Lung microvascular endothelial cell (primary cell): ENCODE measurements around the gene ATP9B. TPM values are rescaled to one million over a fixed set of nuclear protein-coding genes. Genes with fewer than 3 reads are reported as not detected.
A peak's percentile ranks its signal among the peaks of the same experiment; 100 is the strongest.

Experiments used
- DNase-seq, 2 donors: peaks; one replicate each; pipeline versions ENCODE4 v3.0.0 to v3.0.0-alpha.2; 2010; ENCODE audit warnings: low read depth in 2 of 2
- total RNA-seq: library from RNA; depleted of rRNA; stranded (reverse); fragments of >200 nt; gene quantifications from 2 replicates; pipeline ENCODE4 v1.2.1, GENCODE V29; 2014

Gene ATP9B
- total RNA-seq, 1 donor from 2014 or later = 29.0 TPM

GRCh38 chr18:79410731-79411613 lies 341.8 kb downstream of the ATP9B start:
- peak in 1 of 2 donors; percentile 38 for DNase-seq

GRCh38 chr18:79411614-79412526 lies 342.7 kb downstream of the ATP9B start:
- DNase-seq = peak; percentile 47 to 95

GRCh38 chr18:79413025-79413424 lies 343.8 kb downstream of the ATP9B start:
- DNase-seq = peak in 1 of 2 donors; percentile 84

- DNase-seq = no peak
Measured at GRCh38 chr18:79413426-79413825, 344.2 kb downstream of the ATP9B start.

- peak in 1 of 2 donors; percentile 98 for DNase-seq
Measured at GRCh38 chr18:79413901-79414300, 344.7 kb downstream of the ATP9B start.

GRCh38 chr18:79416022-79416676 lies 347.0 kb downstream of the ATP9B start:
- no peak for DNase-seq

- peak in 1 of 2 donors; percentile 35 for DNase-seq
Measured at GRCh38 chr18:79416677-79417052, 347.5 kb downstream of the ATP9B start.

- peak in 1 of 2 donors; percentile 36 for DNase-seq
Measured at GRCh38 chr18:79418236-79418635, 349.0 kb downstream of the ATP9B start.

GRCh38 chr18:79418642-79419041 lies 349.4 kb downstream of the ATP9B start:
- no peak for DNase-seq

- DNase-seq = peak in 1 of 2 donors; percentile 35
Measured at GRCh38 chr18:79420033-79420745, 351.0 kb downstream of the ATP9B start.

- DNase-seq = peak in 1 of 2 donors; percentile 38
Measured at GRCh38 chr18:79421275-79421857, 352.2 kb downstream of the ATP9B start.

GRCh38 chr18:79422022-79422782 lies 353.0 kb downstream of the ATP9B start:
- peak; percentile 42 to 51 for DNase-seq

- no peak for DNase-seq
Measured at GRCh38 chr18:79422783-79423165, 353.6 kb downstream of the ATP9B start.

- DNase-seq = peak in 1 of 2 donors; percentile 53
Measured at GRCh38 chr18:79423211-79424007, 354.2 kb downstream of the ATP9B start.

- DNase-seq = no peak
Measured at GRCh38 chr18:79424008-79424565, 354.9 kb downstream of the ATP9B start.

GRCh38 chr18:79424880-79425568 lies 355.8 kb downstream of the ATP9B start:
- DNase-seq = no peak

GRCh38 chr18:79425569-79425886 lies 356.3 kb downstream of the ATP9B start:
- DNase-seq = no peak
